NCI-H1105 (cell line): ENCODE results near the gene PCDHGA12.

Experiments
- DNase-seq: peaks from one replicate; lab custom pipeline; 2025; lab: John Stamatoyannopoulos, UW

Gene PCDHGA12

GRCh38 chr5:141439411-141440141 lies 9.3 kb downstream of the PCDHGA12 start:
- no peak for DNase-seq

- no peak for DNase-seq
Measured at GRCh38 chr5:141440341-141440740, 10.0 kb downstream of the PCDHGA12 start.

GRCh38 chr5:141441571-141442170 lies 11.4 kb downstream of the PCDHGA12 start:
- DNase-seq, result no peak

- DNase-seq, result no peak
Measured at GRCh38 chr5:141465351-141465750, 35.0 kb downstream of the PCDHGA12 start.

GRCh38 chr5:141475625-141476131 lies 45.4 kb downstream of the PCDHGA12 start, which contains the start of gene PCDHGC3:
Gene PCDHGC3, plus strand, starts transcription at chr5:141475966. Its CDS starts 151 bp downstream, at chr5:141476117.
- DNase-seq, result peak; percentile 77

- peak; percentile 5 for DNase-seq
Measured at GRCh38 chr5:141476132-141476911, 46.0 kb downstream of the PCDHGA12 start.

GRCh38 chr5:141477044-141477575 lies 46.8 kb downstream of the PCDHGA12 start:
- no peak for DNase-seq

- no peak for DNase-seq
Measured at GRCh38 chr5:141477815-141478214, 47.5 kb downstream of the PCDHGA12 start.

- DNase-seq, result peak; percentile 38
Measured at GRCh38 chr5:141478321-141478945, 48.1 kb downstream of the PCDHGA12 start.

- DNase-seq, result no peak
Measured at GRCh38 chr5:141479776-141480175, 49.5 kb downstream of the PCDHGA12 start.
